Measurements from ENCODE around the gene FANK1.

GRCh38 chr10:125846894-125847293 lies 49.5 kb upstream of the FANK1 start:
- TF ChIP-seq EP300 (IDR thresholded peaks at IDR 0.05) (no peak), CTCF (IDR thresholded peaks at IDR 0.05) (no peak), POLR2A (IDR thresholded peaks at IDR 0.05) (no peak)

All from upper lobe of left lung (tissue), 4 donors.